HG02571 (cell line): Measurements from ENCODE around the gene NUBPL.
"Not testable (repeated sequence)": the region's sequence is repeated elsewhere in the genome, so short reads cannot be mapped to it uniquely, and the experiment has no call there.

ENCODE experiments used
- ATAC-seq: cut with Tn5 transposase; IDR thresholded peaks from one replicate; pipeline ENCODE4 v1.9.1; 2021; ENCODE audit warnings: mild to moderate bottlenecking, moderate library complexity; ENCODE audit not compliant: unreplicated experiment

Gene NUBPL

GRCh38 chr14:31797946-31798345 is 236.7 kb downstream of the NUBPL start:
- not testable (repeated sequence) for ATAC-seq

- ATAC-seq, result no peak
Observed at GRCh38 chr14:31802838-31803237, 241.6 kb downstream of the NUBPL start.

GRCh38 chr14:31806249-31806648 is 245.0 kb downstream of the NUBPL start:
- no peak for ATAC-seq

GRCh38 chr14:31811693-31812628 is 250.8 kb downstream of the NUBPL start:
- ATAC-seq, result not testable (repeated sequence)

- ATAC-seq, result not testable (repeated sequence)
Observed at GRCh38 chr14:31813724-31814490, 252.7 kb downstream of the NUBPL start.

GRCh38 chr14:31819281-31819680 is 258.1 kb downstream of the NUBPL start:
- ATAC-seq, result no peak

- ATAC-seq, result no peak
Observed at GRCh38 chr14:31825459-31825858, 264.3 kb downstream of the NUBPL start.

- ATAC-seq, result no peak
Observed at GRCh38 chr14:31827325-31827724, 266.1 kb downstream of the NUBPL start.

GRCh38 chr14:31828946-31829868 is 268.0 kb downstream of the NUBPL start:
- no peak for ATAC-seq

- no peak for ATAC-seq
Observed at GRCh38 chr14:31834616-31835015, 273.4 kb downstream of the NUBPL start.

- no peak for ATAC-seq
Observed at GRCh38 chr14:31835049-31835448, 273.8 kb downstream of the NUBPL start.

GRCh38 chr14:31837031-31837430 is 275.8 kb downstream of the NUBPL start:
- ATAC-seq, result no peak

GRCh38 chr14:31842899-31843298 is 281.7 kb downstream of the NUBPL start:
- no peak for ATAC-seq

GRCh38 chr14:31843361-31844091 is 282.3 kb downstream of the NUBPL start:
- ATAC-seq, result no peak

GRCh38 chr14:31854508-31855075 is 293.4 kb downstream of the NUBPL start:
- no peak for ATAC-seq

GRCh38 chr14:31855262-31855661 is 294.1 kb downstream of the NUBPL start:
- no peak for ATAC-seq

- ATAC-seq, result not testable (repeated sequence)
Observed at GRCh38 chr14:31856003-31856402, 294.8 kb downstream of the NUBPL start.

GRCh38 chr14:31858868-31859267 is 297.7 kb downstream of the NUBPL start:
- no peak for ATAC-seq

- no peak for ATAC-seq
Observed at GRCh38 chr14:31864937-31865855, 304.0 kb downstream of the NUBPL start.
